GM18511 (cell line): ENCODE measurements around the gene PRPS1L1.

Source experiments
- ATAC-seq: cut with Tn5 transposase; IDR thresholded peaks from one replicate; pipeline ENCODE4 v1.9.1; 2021; ENCODE audit warnings: mild to moderate bottlenecking, moderate library complexity; ENCODE audit not compliant: unreplicated experiment

PRPS1L1 gene

DNA sequence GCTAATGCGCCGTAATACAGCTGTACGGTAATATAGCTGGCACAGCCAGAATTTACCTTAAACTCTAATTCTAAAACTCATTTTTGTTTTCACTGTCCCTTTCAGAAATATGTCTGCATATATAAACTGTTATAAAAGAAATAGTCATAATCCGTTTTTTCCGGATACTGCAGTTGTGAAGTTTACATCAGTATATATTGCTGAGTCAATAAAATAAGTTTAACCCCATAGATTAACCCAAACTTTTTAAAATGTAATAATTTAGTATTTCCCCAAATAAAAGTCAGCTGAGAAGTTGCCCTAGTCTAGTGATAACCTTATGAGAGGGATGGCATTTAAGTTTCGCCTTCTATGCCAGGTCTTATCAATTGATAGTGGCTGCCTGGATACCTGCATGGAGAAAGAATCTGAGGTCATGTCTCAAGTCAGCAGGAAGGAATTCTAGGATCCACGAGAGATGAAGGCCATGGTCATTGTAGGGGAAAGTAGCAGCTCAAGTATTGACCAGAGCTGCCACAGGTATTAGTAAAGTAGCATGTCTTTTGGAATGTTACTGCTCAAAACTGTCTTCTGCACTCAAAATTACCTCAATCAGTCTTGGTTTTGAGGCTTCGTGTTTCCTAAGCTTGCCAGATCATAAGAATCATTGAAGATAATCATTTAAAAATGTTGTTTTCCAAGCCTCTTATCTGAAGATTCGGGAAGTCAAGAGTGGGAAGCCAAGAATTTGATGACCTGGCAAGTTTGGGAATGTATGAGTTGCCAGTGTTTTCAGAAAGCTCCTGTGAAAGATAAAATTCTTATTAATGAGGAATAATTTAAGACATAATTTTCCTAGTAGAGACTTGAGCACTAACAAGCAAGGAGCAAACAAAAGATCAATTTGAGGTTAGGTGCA, 10.8 kb downstream of the PRPS1L1 start:
- no peak for ATAC-seq

- ATAC-seq = no peak
These were observed 13.7 kb downstream of the PRPS1L1 start for GRCh38 chr7:18013936-18014335.

GRCh38 chr7:18004372-18004771, 23.3 kb downstream of the PRPS1L1 start:
- ATAC-seq = no peak

DNA sequence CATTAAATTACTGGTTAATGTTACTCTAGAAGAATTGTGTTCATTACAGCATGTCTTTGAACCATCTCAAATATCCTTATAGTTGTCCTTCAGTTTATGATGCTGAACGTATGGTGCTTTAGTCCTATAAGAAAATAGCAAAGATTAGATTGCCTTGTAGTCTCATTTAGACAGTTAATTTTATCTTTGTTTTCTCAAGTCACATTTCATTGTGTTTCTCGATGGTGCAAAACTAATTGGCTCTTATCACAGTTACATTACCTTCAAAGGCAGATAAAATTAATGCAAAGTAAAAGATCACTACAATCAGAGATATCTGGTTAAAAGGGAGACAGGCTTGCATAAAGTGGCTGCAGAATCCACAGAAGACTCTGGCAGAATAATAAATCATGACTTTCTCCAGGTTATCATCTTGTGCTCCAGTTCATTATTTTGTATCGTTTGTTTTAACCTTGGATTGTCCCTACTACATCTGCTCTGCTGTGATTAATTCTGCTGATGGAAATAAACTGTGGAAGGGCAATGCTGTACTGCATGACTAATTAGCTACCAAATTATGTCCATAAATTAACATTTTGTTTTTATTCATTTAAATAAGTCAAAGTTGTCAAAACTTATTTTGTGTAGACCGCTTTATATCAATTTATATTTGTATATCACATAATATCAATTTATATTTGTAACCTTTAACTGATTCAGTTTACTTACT, 24.2 kb downstream of the PRPS1L1 start:
- ATAC-seq = no peak

DNA sequence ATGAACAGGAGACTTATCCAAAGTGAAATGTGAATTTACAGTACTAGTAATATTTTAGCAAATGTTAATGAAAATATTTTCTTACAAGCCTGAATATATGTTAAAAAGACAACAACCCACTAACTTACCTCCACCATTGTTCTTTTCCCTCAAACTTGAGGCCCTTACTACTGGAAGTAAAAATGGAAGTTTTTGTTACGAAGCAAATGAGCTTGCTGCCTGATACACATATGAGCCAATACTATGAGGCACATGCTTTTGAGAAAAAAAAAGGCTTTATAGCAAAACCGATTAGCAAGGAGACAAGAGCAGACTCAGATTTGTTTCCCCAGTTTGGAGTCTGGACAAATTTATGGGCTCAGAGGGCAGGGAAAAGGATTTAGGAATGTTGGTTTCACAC, 29.0 kb downstream of the PRPS1L1 start:
- no peak for ATAC-seq

GRCh38 chr7:17996442-17997223, 31.0 kb downstream of the PRPS1L1 start:
- no peak for ATAC-seq

- ATAC-seq = no peak
These were observed 31.6 kb downstream of the PRPS1L1 start for GRCh38 chr7:17996040-17996439.

DNA sequence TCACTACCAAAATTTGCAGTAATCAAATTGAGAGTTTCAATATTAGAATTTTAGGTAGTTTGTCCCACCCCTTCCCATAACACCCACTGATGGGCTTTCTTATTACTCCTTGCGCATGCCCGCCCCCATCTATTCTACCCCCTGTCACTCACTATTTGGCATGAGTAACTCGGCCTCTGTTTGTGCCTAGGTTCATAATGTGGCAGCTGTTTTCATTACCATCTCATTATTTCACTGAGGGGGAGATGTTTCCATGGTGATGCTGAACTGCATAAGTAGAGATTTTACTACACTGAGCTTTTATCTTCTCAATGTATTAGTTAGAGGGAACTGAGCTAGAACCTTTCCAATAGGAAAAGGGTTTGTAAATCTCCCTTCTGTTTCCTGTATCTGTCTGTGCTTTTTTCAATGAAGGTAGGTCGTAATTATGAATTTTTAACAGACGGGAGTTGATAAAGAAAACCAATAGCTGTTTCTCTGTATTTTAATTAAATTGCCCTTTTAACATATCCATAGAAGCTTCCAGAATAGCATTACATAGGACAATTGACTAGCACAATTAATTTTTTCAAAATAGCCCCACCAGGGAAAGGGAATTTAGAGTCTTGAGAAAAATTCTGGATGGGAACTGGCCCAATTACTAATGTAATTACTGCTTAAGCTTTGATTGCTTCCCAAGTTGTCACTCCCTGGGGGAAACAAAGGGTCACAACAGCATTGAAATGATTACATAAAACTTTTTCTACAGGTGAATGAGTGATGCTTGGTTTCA, 33.4 kb downstream of the PRPS1L1 start:
- no peak for ATAC-seq

- ATAC-seq = no peak
These were observed 35.6 kb downstream of the PRPS1L1 start for GRCh38 chr7:17991866-17992648.

DNA sequence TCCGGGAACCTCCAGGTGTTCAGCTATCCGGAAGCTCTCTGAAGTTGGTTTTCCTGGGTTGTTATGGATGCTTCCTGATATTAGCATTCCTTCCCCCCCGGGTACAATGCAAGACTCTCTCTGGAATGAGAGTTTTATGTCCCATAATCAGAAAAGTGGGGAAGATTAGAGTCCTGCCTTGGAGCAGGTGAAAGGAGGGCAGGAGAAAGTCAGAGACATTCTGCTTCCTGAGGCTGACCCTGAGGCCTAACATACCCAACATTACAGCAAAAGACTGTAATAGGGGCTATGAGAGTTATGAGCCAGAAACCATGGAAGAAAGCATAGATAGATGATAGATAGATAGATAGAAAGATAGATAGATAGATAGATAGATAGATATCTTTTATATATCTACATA, 36.9 kb downstream of the PRPS1L1 start:
- no peak for ATAC-seq

DNA sequence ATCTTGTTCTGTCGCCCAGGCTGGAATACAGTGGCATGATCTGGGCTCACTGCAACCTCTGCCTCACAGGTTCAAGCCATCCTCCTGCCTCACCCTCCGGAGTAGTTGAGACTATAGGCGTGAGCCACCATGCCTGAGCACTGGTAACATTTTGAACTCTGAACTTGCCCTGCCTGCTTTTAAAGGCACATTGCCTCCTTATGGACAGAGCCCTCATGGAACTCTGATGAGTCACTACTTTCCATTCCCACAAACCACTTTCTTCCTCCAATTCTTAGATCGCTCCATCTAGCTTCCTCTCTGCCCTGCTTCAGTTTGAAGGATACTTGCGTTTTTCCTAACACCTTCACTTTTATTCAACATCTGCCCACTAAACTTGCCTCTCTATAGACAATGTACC, 38.1 kb downstream of the PRPS1L1 start:
- no peak for ATAC-seq

GRCh38 chr7:17988858-17989257, 38.8 kb downstream of the PRPS1L1 start:
- ATAC-seq = no peak

GRCh38 chr7:17988141-17988540, 39.5 kb downstream of the PRPS1L1 start:
- ATAC-seq = no peak

DNA sequence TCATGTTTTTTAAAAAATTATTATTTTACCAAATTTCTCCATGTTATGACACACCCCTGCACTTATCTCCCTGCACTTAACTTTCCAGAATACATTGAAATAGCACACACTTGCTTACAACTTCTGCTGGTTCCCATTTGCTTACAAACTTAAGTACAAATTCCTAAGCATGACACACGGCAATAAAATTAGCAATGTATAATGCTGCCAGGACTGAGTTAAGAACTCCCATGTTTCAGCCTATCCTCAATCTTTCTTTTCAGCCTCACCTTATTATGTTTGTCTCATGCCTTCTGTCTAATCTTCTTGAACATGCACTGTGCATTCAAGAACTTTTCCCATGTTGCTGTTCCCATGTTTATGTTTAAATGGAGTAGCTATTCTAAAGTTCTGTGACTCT, 40.8 kb downstream of the PRPS1L1 start:
- no peak for ATAC-seq

DNA sequence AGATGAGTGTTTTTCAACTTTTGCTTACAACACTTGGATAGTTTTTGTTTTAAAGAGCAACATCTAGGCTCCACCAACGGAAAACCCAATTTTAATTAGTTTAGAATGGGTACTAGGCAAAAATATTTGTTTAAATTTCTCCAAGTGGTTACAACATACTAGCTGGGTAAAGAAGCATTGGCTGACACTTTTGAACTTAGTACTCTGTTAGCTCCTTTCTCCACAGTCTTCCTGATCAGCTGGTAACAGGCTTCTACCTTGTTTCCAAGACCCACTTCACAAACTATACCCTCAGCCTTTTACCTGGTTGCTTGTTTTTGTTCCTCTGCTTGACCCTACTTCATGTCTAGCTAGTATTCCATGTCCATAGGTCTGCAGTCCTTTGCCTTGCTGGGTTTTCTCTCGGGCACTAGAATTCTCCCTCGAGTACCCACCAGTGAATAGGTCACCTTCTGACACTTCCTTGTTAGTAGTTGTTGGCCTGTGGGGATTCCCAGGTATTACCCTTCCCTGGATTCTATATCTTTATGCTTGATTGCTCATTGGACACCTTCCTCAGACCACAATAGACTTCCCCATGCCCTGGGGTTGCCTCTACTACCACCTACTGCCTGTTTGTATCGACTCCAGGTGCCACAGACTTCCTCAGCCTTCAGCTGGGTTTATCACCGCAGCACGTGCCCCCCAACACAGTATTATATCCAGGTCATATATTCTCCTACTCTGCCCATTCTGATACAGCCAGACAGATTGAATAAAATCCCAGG, 42.0 kb downstream of the PRPS1L1 start:
- ATAC-seq = no peak

DNA sequence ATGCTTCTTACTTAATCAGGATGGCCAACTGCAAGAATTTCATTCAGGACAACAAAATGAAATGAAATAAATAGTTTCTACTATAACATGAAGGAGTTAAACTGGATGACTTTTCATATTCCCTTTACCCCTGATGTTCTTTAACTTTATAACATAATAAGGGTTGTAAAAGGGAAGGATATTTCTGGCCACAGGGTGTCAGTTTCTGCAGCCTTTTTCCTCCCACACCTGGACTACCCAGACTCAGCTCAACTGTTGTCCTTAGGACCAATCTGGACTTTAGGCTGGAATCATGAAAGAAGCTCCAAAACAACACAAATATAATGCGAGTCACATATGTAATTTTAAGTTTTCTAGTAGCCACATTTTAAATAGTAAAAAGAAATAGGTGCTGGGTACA, 43.4 kb downstream of the PRPS1L1 start:
- no peak for ATAC-seq

GRCh38 chr7:17983221-17984062, 44.2 kb downstream of the PRPS1L1 start:
- ATAC-seq = no peak

GRCh38 chr7:17976952-17977351, 50.7 kb downstream of the PRPS1L1 start:
- ATAC-seq = no peak
